ENCODE data around the gene TUBGCP2.

Gene TUBGCP2

DNA sequence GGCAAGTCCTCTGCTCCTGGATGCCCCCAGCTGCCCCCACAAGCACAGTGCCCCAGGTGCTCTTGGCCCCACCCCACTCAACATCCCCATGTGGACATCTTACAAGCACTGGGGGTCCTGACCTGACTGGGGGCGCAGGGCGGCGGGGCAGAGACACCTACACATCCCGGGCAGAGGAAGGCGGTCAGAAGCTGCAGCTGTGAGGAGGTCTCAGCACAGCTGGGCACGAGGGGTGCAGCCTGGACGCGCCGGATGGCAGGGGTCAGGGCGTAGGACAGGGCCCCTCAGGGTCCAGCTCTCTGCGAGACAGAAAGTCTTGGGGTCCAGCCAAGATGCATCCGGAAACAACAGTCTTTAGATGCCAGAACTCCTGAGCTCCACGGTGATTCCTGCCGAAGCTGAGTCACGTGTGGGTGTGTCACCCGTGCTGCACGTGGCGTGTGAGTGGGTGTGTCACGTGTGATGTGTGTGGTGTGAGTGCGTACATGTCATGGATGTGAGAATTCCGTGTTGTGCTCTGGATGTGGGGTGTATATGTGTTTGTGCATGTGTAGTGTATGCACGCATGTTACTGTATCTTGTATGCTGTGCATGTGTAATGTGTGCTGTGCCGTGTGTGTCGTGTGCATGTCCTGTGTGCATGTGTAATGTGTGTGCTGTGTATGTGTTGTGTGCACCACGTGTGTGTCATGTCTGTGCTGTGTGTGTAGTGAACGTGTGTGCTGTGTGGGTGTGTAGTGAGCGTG is 65.9 kb downstream of the TUBGCP2 start:
- in situ Hi-C loops (cut with HindIII; ENCODE audit: low pct_ligation_motif_present, low sequenced_read_pairs) = no loop called here
- TF ChIP-seq CTCF (IDR thresholded peaks at IDR 0.05; ENCODE audit: low read depth, low read length, missing control alignments) = no peak
- Histone ChIP-seq H3K27ac (no peak overlapping the region), H3K4me3 (ENCODE audit: low read depth, low read length) (no peak overlapping the region), H3K27me3 (replicated peaks) (peaks cover 25% of the 10 kb centered on the region), H3K36me3 (replicated peaks) (no peaks in the 10 kb centered on the region)
- DNase-seq = no peak

DNA sequence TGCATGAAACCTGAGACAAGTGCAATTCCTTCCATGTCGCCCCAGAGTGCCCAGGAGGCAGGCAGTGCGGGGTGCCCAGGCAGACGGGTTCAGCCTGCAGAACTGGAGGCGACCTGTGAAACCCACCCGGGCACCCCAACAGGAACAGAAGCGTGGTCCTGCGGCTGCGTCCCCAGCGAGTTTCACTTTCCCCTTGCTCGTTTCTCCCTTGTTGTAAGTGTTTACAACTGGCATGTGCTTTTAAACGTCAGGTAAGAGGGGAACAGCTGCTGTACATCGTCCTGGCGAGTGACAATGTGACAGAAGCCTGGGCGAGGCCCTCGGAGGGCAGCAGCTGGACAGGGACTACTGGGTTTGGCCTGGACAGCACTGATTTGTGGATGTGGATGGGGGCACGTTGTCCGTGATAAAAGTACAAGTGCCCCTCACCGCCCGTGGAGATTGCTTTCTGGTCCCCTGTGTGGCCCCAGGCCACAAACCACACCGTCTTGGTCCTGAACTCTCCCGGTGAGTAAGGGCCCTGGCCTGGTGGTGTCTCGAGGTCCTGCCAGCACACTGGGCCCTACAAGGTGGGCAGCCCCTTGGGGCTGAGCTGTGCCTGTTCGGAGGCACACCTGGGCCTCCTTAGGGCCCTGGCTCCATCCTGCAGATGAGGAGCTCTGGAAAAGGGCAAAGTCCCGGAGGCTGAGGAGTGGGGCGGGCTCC is 67.0 kb downstream of the TUBGCP2 start:
- no peak for DNase-seq
- H3K27me3 ChIP-seq (replicated peaks) = peaks cover 34% of the 10 kb centered on the region
- H3K27ac ChIP-seq = no peak overlapping the region
- H3K4me3 ChIP-seq (ENCODE audit: low read depth, low read length) = no peak overlapping the region
- no peak for TF ChIP-seq CTCF (IDR thresholded peaks at IDR 0.05; ENCODE audit: low read depth, low read length, missing control alignments)
- no peaks in the 10 kb centered on the region for H3K36me3 ChIP-seq (replicated peaks)
- in situ Hi-C loops (cut with HindIII; ENCODE audit: low pct_ligation_motif_present, low sequenced_read_pairs) = no loop called here

GRCh38 chr10:133239990-133240389 is 68.7 kb downstream of the TUBGCP2 start:
- H3K27me3 ChIP-seq (replicated peaks) = peaks cover 49% of the 10 kb centered on the region
- no peak for DNase-seq
- in situ Hi-C loops (cut with HindIII; ENCODE audit: low pct_ligation_motif_present, low sequenced_read_pairs) = no loop called here

GRCh38 chr10:133238466-133238804 is 70.2 kb downstream of the TUBGCP2 start:
- Histone ChIP-seq H3K27ac (no peak overlapping the region), H3K4me3 (ENCODE audit: low read depth, low read length) (no peak overlapping the region), H3K27me3 (replicated peaks) (peaks cover 53% of the 10 kb centered on the region), H3K36me3 (replicated peaks) (no peaks in the 10 kb centered on the region)
- no peak for DNase-seq
- no peak for TF ChIP-seq CTCF (IDR thresholded peaks at IDR 0.05; ENCODE audit: low read depth, low read length, missing control alignments)
- in situ Hi-C loops (cut with HindIII; ENCODE audit: low pct_ligation_motif_present, low sequenced_read_pairs) = no loop called here

More at GRCh38 chr10:133239990-133240389, 68.7 kb downstream of the TUBGCP2 start:
- no peak for TF ChIP-seq CTCF (IDR thresholded peaks at IDR 0.05; ENCODE audit: low read depth, low read length, missing control alignments)
- Histone ChIP-seq H3K27ac (no peak overlapping the region), H3K4me3 (ENCODE audit: low read depth, low read length) (no peak overlapping the region), H3K36me3 (replicated peaks) (no peaks in the 10 kb centered on the region)

- TF ChIP-seq CTCF (IDR thresholded peaks at IDR 0.05; ENCODE audit: low read depth, low read length, missing control alignments) = no peak
- no peak within 1 kb of the TSS for H3K27ac ChIP-seq
- H3K27me3 ChIP-seq (replicated peaks) = peaks cover 56% of the 10 kb centered on the region
- H3K4me3 ChIP-seq (ENCODE audit: low read depth, low read length) = no peak within 1 kb of the TSS
- no peaks in the 10 kb centered on the region for H3K36me3 ChIP-seq (replicated peaks)
- in situ Hi-C loops (cut with HindIII; ENCODE audit: low pct_ligation_motif_present, low sequenced_read_pairs) = no loop called here
- no peak for DNase-seq
Measured at GRCh38 chr10:133237588-133238465, 70.8 kb downstream of the TUBGCP2 start, which contains the start of gene VENTX. Gene VENTX (plus strand): TSS chr10:133237855. CDS start chr10:133237915, 60 bp downstream.

All from brain microvascular endothelial cell (primary cell).